CD4-positive, alpha-beta T cell treated with Interleukin-2 at 100 ng/mL for 4 hours (primary cell): ENCODE measurements around the gene MTFP1.
"Not testable (repeated sequence)": the region's sequence is repeated elsewhere in the genome, so short reads cannot be mapped to it uniquely, and the experiment has no call there.

ENCODE experiments used
- DNase-seq: peaks from one replicate; pipeline ENCODE4 v3.0.0-alpha.2; 2020; ENCODE audit warnings: low spot score

The MTFP1 gene

GRCh38 chr22:30455075-30455840, 29.7 kb downstream of the MTFP1 start:
- DNase-seq, result no peak

- no peak for DNase-seq
Measured at GRCh38 chr22:30457981-30458380, 32.4 kb downstream of the MTFP1 start.

- DNase-seq, result no peak
Measured at GRCh38 chr22:30459181-30460052, 33.8 kb downstream of the MTFP1 start.

- DNase-seq, result no peak
Measured at GRCh38 chr22:30460147-30460546, 34.6 kb downstream of the MTFP1 start.

- not testable (repeated sequence) for DNase-seq
Measured at GRCh38 chr22:30460555-30460954, 35.0 kb downstream of the MTFP1 start.

- DNase-seq, result no peak
Measured at GRCh38 chr22:30469165-30469564, 43.6 kb downstream of the MTFP1 start.

- DNase-seq, result no peak
Measured at GRCh38 chr22:30470655-30471054, 45.1 kb downstream of the MTFP1 start.

- DNase-seq, result no peak
Measured at GRCh38 chr22:30471616-30472318, 46.2 kb downstream of the MTFP1 start, which contains the start of gene SEC14L3. Gene SEC14L3 (minus strand): TSS chr22:30472017. CDS start chr22:30471958, 59 bp downstream.

- DNase-seq, result no peak
Measured at GRCh38 chr22:30472994-30473720, 47.6 kb downstream of the MTFP1 start.

- no peak for DNase-seq
Measured at GRCh38 chr22:30474121-30474520, 48.6 kb downstream of the MTFP1 start.

GRCh38 chr22:30474683-30475424, 49.3 kb downstream of the MTFP1 start:
- peak; percentile 8 for DNase-seq
